GM21717 (cell line): ENCODE measurements around the gene ITLN1.

Source experiments
- ATAC-seq: cut with Tn5 transposase; IDR thresholded peaks from one replicate; pipeline ENCODE4 v1.9.1; 2021; ENCODE audit warnings: mild to moderate bottlenecking, moderate library complexity; ENCODE audit not compliant: unreplicated experiment

The ITLN1 gene

GRCh38 chr1:160827418-160827817 lies 57.6 kb downstream of the ITLN1 start:
- no peak for ATAC-seq

- no peak for ATAC-seq
Measured at GRCh38 chr1:160826546-160826945, 58.4 kb downstream of the ITLN1 start.
